ENCODE data around the gene CSTPP1.
"Not testable (repeated sequence)": the region's sequence is repeated elsewhere in the genome, so short reads cannot be mapped to it uniquely, and the experiment has no call there.

CSTPP1 gene

DNA sequence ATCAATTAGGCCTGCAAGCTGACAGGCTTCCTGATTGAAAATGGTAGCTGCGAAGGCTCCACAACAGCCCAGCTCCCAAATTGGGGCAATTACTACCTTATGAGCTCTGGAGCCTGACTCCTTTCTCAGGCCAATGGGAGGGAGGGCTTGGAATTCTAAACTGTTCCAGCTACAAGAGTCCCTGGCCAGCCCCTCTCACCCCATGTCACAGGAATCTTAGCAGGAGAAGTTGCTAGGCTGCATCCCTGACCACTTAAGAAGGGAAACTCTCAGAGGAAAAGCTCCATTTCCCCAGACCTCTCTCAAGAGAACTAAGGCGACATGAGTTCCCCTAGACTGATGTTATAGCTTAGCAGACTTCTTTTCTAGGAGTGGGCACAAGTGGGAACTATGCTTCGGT is 23.1 kb upstream of the CSTPP1 start:
- ATAC-seq = no peak

GRCh38 chr11:46914363-46914762 is 22.2 kb upstream of the CSTPP1 start:
- no peak for ATAC-seq

DNA sequence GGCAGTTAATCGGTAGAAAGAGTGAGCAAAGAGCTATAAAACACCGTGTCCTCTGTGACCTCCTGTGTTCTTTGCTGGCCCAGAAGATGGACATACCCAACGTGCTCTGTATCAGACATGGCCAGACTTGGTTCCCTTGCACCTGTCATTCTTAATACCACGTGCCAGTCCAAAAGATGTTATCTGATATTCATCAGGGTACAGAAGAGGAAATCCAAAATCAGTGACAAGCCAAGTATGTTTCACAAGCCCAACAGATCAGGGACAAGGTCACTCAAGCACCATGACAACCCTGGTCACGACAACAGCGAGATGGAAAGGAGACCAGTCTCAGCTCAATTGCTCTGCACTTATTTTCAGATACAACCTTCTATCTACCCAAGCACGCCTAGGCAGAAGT is 21.7 kb upstream of the CSTPP1 start:
- ATAC-seq = no peak

DNA sequence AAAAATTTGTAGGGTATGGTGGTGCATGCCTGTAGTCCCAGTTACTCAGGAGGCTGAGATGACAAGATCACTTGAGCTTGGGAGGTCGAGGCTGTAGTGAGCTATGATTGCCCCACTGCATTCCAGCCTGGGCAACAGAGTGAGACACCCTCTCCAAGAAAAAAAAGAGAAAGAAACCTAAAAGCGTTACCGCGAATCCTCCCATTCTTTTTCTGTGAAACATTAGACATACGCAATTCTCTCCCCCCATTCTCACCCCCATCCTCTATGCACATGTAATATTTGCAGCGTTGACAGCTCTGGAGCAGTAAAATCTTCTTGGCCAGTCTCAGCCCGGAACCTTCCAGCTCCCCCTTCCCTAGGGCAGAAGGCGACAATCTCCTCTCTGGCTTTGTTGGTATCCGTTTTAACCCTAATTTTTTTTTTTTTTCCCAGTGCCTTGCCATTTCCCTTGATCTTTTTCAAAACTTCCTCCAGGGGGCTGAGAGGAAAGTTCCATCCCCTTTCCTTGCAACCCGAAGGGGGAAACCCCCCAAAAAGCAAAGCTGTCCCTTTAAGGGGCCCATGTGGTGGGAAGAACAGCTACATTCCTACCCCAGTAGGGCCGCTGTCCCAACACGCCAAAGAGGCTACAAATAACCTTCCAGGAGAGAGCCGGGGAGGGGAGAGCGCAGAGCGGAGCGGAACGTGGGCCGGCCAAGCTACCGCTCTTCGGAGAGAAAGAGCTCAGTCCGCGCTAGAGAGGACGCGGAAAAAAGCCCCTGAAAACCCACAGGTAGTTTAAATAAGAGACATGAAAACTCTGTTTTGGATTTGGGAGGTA is 20.1 kb upstream of the CSTPP1 start:
- ATAC-seq = no peak

- no peak for ATAC-seq
Observed at GRCh38 chr11:46917109-46917761, 19.3 kb upstream of the CSTPP1 start.

DNA sequence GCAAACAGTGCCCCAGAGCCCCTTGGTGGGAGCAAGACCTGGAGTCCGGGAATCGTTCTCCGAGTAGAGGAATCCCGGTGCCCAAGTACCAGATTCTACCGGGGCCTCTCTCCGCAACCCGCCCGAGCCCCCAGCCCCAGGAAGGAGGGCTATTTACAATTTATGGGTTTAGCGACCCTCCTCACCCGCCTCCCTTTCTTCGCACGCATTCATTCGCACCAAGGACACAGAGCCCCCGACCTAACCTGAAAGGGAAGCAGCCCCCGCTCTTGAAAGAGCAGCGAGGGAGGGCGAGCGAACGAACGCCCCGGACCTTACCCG is 18.8 kb upstream of the CSTPP1 start:
- no peak for ATAC-seq

DNA sequence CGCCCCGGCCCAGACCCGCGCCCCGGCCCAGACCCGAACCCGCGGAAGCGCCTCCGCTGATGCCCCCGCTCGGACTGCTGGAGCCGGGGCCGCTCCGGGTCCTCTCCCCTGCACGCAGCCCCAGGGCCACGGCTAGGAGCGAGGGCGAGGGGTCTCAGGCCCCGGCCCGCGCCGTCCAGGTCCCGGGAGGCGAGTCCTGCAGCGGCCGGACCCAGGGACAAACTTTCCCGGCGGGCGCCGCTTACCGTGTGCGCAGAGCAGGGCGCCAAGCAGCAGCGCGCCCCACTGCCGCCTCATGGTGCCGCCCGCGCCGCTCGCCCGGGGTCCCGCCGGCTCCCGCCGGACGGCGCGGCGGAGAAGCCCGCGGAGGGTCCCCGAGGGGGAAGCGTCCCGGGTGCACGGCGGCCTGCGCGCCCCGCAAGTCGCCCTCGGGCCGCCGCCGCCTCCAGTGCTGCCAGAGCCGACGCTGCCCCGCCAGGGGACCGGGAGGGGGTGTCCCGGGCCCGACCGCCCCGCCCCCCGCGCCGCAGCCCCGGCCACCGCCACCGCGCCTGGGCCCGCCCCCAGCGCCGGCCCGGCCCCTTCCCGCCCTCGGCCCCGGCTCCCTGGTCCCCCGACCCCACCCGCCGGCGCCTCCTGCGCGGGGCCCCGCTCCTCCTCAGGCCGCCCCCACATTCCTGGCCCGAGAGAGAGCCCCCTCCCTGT is 18.3 kb upstream of the CSTPP1 start, which contains the start of gene LRP4:
Gene LRP4 (minus strand): TSS at position 468 of the 705 bp plus-strand sequence. CDS start 171 bp downstream, at position 297.
- peak; percentile 50 to 53 for ATAC-seq

- no peak for ATAC-seq
Observed at GRCh38 chr11:46918788-46919513, 17.6 kb upstream of the CSTPP1 start.

DNA sequence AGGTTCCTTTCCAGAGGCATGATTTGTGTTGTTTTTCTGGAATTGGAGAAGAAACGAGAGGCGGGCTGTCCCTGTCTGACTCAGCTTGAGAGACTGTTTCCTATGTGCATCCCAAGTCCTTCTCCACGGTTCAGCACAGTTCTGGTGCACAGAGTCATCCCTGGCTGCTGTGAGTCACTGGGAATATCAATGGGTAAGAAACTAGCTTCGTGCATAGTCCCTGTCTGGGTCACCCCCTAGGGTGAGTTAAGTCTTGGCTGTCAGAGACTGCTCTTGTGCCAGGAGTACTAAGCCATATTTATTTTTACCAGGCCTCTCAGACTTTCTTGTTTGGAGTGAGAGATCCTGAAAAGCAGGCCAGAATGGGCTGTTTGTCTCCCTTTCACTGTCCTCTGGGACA is 15.8 kb upstream of the CSTPP1 start:
- ATAC-seq = no peak

GRCh38 chr11:46927928-46928327 is 8.6 kb upstream of the CSTPP1 start:
- not testable (repeated sequence) for ATAC-seq

DNA sequence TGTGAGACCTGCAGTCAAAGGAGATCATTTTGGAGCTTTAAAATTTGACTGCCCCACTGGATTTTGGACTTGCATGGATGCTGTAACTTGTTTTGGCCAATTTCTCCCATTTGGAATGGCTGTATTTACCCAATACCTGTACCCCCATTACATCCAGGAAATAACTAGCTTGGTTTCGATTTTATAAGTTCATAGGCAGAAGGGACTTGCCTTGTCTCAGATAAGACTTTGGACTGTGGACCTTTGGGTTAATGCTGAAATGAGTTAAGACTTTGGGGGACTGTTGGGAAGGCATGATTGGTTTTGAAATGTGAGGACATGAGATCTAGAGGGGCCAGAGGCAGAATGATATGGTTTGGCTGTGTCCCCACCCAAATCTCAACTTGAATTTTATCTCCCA is 7.9 kb upstream of the CSTPP1 start:
- not testable (repeated sequence) for ATAC-seq

DNA sequence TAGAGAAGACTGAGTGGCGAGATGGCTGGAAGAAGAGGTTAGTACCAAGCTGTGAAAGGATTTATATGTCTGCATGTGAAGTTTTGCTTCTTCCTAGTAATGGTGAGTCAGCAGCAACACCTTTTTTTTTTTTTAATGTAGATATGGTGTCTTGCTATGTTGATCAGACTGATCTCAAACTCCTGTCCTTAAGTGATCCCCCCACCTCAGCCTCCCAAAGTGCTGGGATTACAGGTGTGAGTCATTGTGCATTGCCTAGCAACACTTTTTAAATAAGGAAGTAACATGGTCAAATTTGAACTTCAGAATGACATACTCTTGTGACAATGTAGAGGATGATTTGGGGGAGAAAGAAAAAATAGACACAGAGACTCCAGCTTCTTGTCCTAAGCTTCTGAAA is 6.5 kb upstream of the CSTPP1 start:
- peak; percentile 65 to 68 for ATAC-seq

GRCh38 chr11:46942172-46942571 is 5.6 kb downstream of the CSTPP1 start:
- no peak for ATAC-seq

- no peak for ATAC-seq
Observed at GRCh38 chr11:46944356-46945075, 8.0 kb downstream of the CSTPP1 start.

DNA sequence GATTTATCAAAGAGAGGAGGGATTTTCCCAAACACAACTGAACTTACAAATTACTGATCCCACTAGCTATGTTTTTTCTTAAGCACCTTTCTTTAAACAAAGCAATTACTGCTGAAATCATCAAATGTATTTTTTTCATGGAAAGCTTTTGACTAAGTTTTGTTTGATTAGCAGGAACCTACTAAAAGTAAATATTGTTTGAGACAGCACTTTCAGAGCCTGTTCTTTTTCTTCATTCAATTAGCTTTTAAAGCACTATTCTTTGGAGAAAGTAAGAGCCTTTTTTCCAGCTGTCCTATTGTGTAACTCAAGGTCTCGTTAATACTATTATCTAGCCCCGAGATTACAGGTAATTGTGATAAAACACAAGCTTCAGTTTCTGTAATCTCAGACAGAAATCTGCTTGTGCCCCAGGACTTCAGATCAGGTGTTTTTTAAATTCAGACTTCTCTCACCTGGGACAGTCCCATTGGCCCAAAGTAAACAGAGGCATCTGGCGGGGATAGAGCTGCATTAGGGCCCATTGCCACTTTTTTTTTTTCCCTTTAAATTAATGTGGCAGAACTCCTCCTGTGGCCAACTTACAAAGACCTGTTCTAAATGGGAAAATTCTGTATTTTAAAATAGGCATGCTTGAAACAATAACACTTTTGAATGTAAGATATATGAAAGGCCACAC is 11.0 kb downstream of the CSTPP1 start:
- ATAC-seq = no peak

- ATAC-seq = no peak
Observed at GRCh38 chr11:46948378-46949131, 12.0 kb downstream of the CSTPP1 start.

DNA sequence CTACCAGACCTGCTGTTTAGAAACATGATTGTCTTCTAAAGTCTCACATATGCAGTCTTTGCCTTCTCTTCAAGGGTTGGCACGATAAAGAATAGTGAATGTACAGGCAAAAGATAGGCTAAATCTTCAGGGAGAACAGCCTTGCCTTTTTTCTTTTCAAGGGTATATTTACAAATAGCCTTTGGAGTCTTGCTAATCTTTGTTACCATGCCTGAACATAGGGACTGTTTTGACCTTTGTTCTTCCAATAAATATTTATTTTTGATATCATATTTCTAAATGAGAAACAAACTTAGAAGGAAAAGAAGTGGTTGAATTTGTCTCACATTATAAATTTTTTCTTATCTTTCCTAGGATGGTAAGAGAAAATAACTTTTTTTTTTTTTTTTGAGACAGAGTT is 12.7 kb downstream of the CSTPP1 start:
- ATAC-seq = no peak

- ATAC-seq = no peak
Observed at GRCh38 chr11:46951864-46952263, 15.3 kb downstream of the CSTPP1 start.

DNA sequence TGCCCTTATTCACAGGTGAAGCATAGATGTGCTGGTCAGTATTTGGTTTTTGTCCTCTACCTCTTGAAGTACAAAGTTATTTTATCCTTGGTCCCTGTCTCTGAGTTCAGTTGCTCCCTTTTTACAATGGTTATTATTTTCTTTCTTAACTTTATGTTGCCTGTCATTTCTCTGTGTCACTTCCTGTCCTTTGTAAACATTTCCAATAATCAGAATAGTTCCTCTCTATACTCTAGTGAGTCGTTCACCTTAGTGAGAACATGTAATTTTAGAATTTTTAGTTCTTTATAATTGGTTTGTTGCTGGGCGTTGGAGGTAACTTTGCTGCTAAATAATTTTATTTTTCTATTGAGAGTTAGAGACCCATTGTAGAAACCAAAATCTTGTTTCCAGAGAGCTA is 16.0 kb downstream of the CSTPP1 start:
- ATAC-seq = peak in 1 of 2 donors; percentile 24

GRCh38 chr11:46953093-46953492 is 16.5 kb downstream of the CSTPP1 start:
- ATAC-seq = no peak

- ATAC-seq = no peak
Observed at GRCh38 chr11:46958777-46959176, 22.2 kb downstream of the CSTPP1 start.

All from activated CD4-positive, CD25-positive, alpha-beta regulatory T cell treated with anti-CD3 and anti-CD28 coated beads, Interleukin-2, amount 50 U/mL, for 24 hours (primary cell).